ENCODE results near the gene DKK2. TPM values are rescaled to one million over a fixed set of nuclear protein-coding genes. Genes with fewer than 3 reads are reported as not detected.

The DKK2 gene
- total RNA-seq, 1 donor from 2014 or later: 10.3 TPM

DNA sequence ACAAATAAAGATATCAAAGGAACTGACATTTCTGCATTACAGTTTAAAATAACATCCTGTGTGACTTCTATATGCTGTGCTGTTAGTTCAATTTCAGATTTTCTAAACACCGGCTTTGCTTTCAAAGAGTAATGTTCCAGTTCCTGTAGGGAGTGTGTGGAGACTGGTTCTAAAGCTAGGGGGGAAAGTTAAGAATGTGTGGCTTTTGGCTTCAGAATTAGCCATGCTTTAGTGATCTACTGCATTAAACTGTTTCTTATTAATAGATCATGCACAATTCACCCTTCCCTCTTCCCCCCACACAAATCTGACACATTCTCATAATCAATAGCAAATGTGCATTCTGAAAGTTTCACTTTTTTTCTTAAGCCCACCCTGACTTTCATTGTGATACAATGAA is 32.0 kb upstream of the DKK2 start:
- intact Hi-C loops (cut with DNase I): no loop called here
- Histone ChIP-seq H3K4me1 (no peaks in the 10 kb centered on the region), H3K36me3 (no peaks in the 10 kb centered on the region), H3K27ac (no peak overlapping the region), H3K9me3 (no peaks in the 10 kb centered on the region), H3K27me3 (no peaks in the 10 kb centered on the region), H3K4me3 (no peak overlapping the region)
- no peak for TF ChIP-seq CTCF (IDR thresholded peaks at IDR 0.05)
- no peak for DNase-seq (ENCODE audit: low spot score in 2 of 2)

GRCh38 chr4:107066621-107067020 is 30.5 kb upstream of the DKK2 start:
- no peak for DNase-seq (ENCODE audit: low spot score in 2 of 2)

DNA sequence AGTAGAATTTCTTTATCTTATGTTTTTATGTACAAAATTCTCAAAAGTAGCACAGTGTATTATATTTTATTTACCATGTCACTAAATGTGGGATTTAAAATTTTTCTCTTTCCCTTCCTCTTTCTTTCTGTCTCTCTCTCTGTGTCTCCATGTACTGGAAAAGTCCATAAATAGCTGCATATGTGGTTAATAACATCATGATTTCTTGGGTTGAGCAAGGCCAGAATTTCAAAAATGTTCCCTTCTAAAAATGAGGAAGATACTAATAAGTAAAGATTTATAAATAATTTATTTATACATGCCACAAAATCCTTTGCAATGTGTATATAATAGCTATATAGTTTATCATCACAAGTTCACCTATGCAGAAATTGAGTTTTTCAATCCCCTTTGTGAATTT is 29.1 kb upstream of the DKK2 start:
- intact Hi-C loops (cut with DNase I): no loop called here
- H3K27me3 ChIP-seq: no peaks in the 10 kb centered on the region
- H3K4me3 ChIP-seq: no peak overlapping the region
- H3K27ac ChIP-seq: no peak overlapping the region
- no peaks in the 10 kb centered on the region for H3K9me3 ChIP-seq
- TF ChIP-seq CTCF (IDR thresholded peaks at IDR 0.05): no peak
- no peak for DNase-seq (ENCODE audit: low spot score in 2 of 2)
- no peaks in the 10 kb centered on the region for H3K36me3 ChIP-seq
- no peaks in the 10 kb centered on the region for H3K4me1 ChIP-seq

More at GRCh38 chr4:107066621-107067020, 30.5 kb upstream of the DKK2 start:
- Histone ChIP-seq H3K4me1 (no peaks in the 10 kb centered on the region), H3K4me3 (no peak overlapping the region), H3K27ac (no peak overlapping the region), H3K9me3 (no peaks in the 10 kb centered on the region), H3K27me3 (no peaks in the 10 kb centered on the region), H3K36me3 (no peaks in the 10 kb centered on the region)
- TF ChIP-seq CTCF (IDR thresholded peaks at IDR 0.05): no peak
- intact Hi-C loops (cut with DNase I): no loop called here

DNA sequence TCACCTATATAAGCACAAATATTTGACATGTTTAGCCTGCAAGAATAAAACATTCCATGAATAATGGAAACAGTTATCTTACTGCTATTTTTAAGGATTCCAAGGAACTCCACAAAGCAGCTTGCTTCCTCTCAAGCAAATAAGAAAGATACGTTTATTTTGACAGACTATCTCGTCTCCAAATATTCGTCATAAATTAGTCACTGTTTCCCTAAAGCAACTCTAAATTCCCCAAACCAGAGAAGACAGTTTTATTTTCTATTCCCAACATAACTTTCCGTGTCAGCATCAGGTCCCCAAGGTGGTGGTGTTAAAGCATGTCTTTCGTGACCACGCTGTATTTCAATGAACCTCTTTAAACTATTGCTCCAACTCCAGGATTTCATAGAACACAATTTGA is 24.3 kb upstream of the DKK2 start:
- intact Hi-C loops (cut with DNase I): no loop called here
- TF ChIP-seq CTCF (IDR thresholded peaks at IDR 0.05): no peak
- no peaks in the 10 kb centered on the region for H3K27me3 ChIP-seq
- no peak overlapping the region for H3K4me3 ChIP-seq
- no peaks in the 10 kb centered on the region for H3K4me1 ChIP-seq
- no peaks in the 10 kb centered on the region for H3K36me3 ChIP-seq
- no peak for DNase-seq (ENCODE audit: low spot score in 2 of 2)
- H3K9me3 ChIP-seq: no peaks in the 10 kb centered on the region
- no peak overlapping the region for H3K27ac ChIP-seq

GRCh38 chr4:107058828-107059227 is 22.7 kb upstream of the DKK2 start:
- H3K9me3 ChIP-seq: no peaks in the 10 kb centered on the region
- no peaks in the 10 kb centered on the region for H3K36me3 ChIP-seq
- no peak for TF ChIP-seq CTCF (IDR thresholded peaks at IDR 0.05)
- no peaks in the 10 kb centered on the region for H3K27me3 ChIP-seq
- H3K4me3 ChIP-seq: no peak overlapping the region
- intact Hi-C loops (cut with DNase I): no loop called here
- H3K4me1 ChIP-seq: no peaks in the 10 kb centered on the region
- no peak overlapping the region for H3K27ac ChIP-seq
- DNase-seq (ENCODE audit: low spot score in 2 of 2): no peak

DNA sequence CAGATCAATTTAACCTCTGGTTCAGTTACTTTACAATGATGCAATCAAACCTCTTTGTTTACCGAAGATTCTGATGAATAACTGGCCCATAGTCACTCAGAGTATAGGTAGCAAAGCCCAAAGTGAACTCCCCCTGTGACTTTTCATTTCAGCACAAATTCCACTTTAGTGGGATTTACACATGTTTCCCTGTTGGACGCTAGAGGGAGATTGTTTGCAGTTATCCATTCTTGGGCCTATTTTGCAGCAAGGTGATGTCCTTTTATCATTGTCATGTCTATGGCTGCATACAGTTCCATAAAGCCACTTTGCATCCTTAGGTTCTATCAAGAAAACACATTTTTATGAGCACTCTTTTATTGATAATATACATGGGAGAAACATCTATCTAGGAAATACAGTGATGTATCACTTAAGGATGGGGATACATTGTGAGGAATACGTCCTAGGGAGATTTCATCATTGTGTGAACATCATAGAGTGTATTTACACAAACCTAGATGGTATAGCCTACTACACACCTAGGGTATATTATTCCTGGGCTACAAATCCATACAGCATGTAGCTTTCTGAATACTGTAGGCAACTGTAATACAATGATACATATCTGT is 14.5 kb upstream of the DKK2 start:
- TF ChIP-seq CTCF (IDR thresholded peaks at IDR 0.05): peak in 2 of 3 experiments; percentile 32 to 44
- no peak for DNase-seq (ENCODE audit: low spot score in 2 of 2)
- Histone ChIP-seq H3K4me1 (no peaks in the 10 kb centered on the region), H3K9me3 (peaks cover 0 to 9% of the 10 kb centered on the region in 2 donors), H3K27ac (no peak overlapping the region), H3K4me3 (no peak overlapping the region), H3K27me3 (no peaks in the 10 kb centered on the region), H3K36me3 (no peaks in the 10 kb centered on the region)
- intact Hi-C loops (cut with DNase I): loop anchor here (5.0 kb wide), 1 partner anchor 132 kb away; no protein-coding TSS in a partner anchor

Measured in ascending aorta (tissue), 2 donors.